ENCODE data around the gene DNAJC4.

DNA sequence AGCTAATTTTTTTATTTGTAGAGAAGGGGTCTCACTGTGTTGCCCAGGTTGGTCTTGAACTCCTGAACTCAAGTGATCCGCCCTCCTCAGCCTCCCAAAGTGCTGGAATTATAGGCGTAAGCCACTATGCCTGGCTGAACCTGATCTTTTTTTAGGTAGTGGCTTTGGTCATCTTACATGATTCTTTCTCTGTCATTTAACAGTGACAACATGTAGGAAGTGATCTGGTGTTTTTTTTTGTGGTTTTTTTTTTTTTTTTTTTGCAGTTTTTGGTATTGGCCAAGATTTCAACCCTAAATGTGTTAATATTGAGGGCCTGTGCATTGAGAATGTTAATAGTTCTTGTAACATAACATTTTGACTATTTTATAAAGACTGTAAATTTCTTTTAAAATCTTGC, 31.8 kb upstream of the DNAJC4 start:
- TF ChIP-seq, protein P1, sequence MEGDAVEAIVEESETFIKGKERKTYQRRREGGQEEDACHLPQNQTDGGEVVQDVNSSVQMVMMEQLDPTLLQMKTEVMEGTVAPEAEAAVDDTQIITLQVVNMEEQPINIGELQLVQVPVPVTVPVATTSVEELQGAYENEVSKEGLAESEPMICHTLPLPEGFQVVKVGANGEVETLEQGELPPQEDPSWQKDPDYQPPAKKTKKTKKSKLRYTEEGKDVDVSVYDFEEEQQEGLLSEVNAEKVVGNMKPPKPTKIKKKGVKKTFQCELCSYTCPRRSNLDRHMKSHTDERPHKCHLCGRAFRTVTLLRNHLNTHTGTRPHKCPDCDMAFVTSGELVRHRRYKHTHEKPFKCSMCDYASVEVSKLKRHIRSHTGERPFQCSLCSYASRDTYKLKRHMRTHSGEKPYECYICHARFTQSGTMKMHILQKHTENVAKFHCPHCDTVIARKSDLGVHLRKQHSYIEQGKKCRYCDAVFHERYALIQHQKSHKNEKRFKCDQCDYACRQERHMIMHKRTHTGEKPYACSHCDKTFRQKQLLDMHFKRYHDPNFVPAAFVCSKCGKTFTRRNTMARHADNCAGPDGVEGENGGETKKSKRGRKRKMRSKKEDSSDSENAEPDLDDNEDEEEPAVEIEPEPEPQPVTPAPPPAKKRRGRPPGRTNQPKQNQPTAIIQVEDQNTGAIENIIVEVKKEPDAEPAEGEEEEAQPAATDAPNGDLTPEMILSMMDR (IDR thresholded peaks at IDR 0.05): no peak
- no peak for TF ChIP-seq POLR2AphosphoS5 (IDR thresholded peaks at IDR 0.05)

Measured in prostate gland (tissue), 2 donors.